Stimulated activated memory B cell treated with anti-CD40 and anti-IgM and Interleukin-4, amounts not matched to agents 10 μg/mL and 1 μg/mL and 100 μg/mL, for 72 hours (primary cell): ENCODE results near the gene IRS1.

Source experiments
- ATAC-seq: fragments of 150-1000 bp; cut with Tn5 transposase; 2 replicates; pipeline ENCODE4 v1.10.0; 2021
- H3K27ac Mint-ChIP-seq: one replicate; pipeline ENCODE4 v1.8.0; 2022; ENCODE audit warnings: mild to moderate bottlenecking, mixed read lengths
- H3K27me3 Mint-ChIP-seq: one replicate; pipeline ENCODE4 v1.8.0; 2022; ENCODE audit warnings: mixed read lengths
- H3K36me3 Mint-ChIP-seq: one replicate; pipeline ENCODE4 v1.8.0; 2022; ENCODE audit warnings: mixed read lengths
- H3K4me1 Mint-ChIP-seq: one replicate; pipeline ENCODE4 v1.8.0; 2022; ENCODE audit warnings: mixed read lengths
- H3K4me3 Mint-ChIP-seq: one replicate; pipeline ENCODE4 v1.8.0; 2022; ENCODE audit warnings: mild to moderate bottlenecking, moderate library complexity, mixed read lengths
- H3K9me3 Mint-ChIP-seq: one replicate; pipeline ENCODE4 v1.8.0; 2022; ENCODE audit warnings: mixed read lengths

The IRS1 gene

GRCh38 chr2:226797989-226798421 is 1.6 kb downstream of the IRS1 start:
- no peaks in the 10 kb centered on the region for H3K27me3 Mint-ChIP-seq
- ATAC-seq = no peak
- H3K27ac Mint-ChIP-seq = peak overlapping the region; percentile 67
- H3K36me3 Mint-ChIP-seq = no peaks in the 10 kb centered on the region
- H3K4me3 Mint-ChIP-seq = peak overlapping the region; percentile 86
- H3K4me1 Mint-ChIP-seq = peaks cover 41% of the 10 kb centered on the region
- H3K9me3 Mint-ChIP-seq = no peaks in the 10 kb centered on the region

GRCh38 chr2:226797289-226797988 is 2.2 kb downstream of the IRS1 start:
- no peaks in the 10 kb centered on the region for H3K27me3 Mint-ChIP-seq
- ATAC-seq = no peak
- H3K27ac Mint-ChIP-seq = no peak overlapping the region
- no peaks in the 10 kb centered on the region for H3K9me3 Mint-ChIP-seq
- H3K4me1 Mint-ChIP-seq = peaks cover 44% of the 10 kb centered on the region
- H3K36me3 Mint-ChIP-seq = no peaks in the 10 kb centered on the region
- peak overlapping the region; percentile 57 for H3K4me3 Mint-ChIP-seq

- no peaks in the 10 kb centered on the region for H3K27me3 Mint-ChIP-seq
- peaks cover 49% of the 10 kb centered on the region for H3K4me1 Mint-ChIP-seq
- no peaks in the 10 kb centered on the region for H3K36me3 Mint-ChIP-seq
- no peaks in the 10 kb centered on the region for H3K9me3 Mint-ChIP-seq
- no peak overlapping the region for H3K27ac Mint-ChIP-seq
- H3K4me3 Mint-ChIP-seq = peak overlapping the region; percentile 57
- no peak for ATAC-seq
Observed at GRCh38 chr2:226796840-226797288, 2.8 kb downstream of the IRS1 start.

GRCh38 chr2:226796012-226796839 is 3.4 kb downstream of the IRS1 start:
- H3K36me3 Mint-ChIP-seq = no peaks in the 10 kb centered on the region
- no peaks in the 10 kb centered on the region for H3K9me3 Mint-ChIP-seq
- peaks cover 45% of the 10 kb centered on the region for H3K4me1 Mint-ChIP-seq
- no peaks in the 10 kb centered on the region for H3K27me3 Mint-ChIP-seq
- no peak overlapping the region for H3K4me3 Mint-ChIP-seq
- no peak overlapping the region for H3K27ac Mint-ChIP-seq
- ATAC-seq = no peak

- Mint-ChIP-seq H3K9me3 (no peaks in the 10 kb centered on the region), H3K27me3 (no peaks in the 10 kb centered on the region), H3K4me1 (peaks cover 43% of the 10 kb centered on the region), H3K27ac (no peak overlapping the region), H3K4me3 (no peak overlapping the region), H3K36me3 (no peaks in the 10 kb centered on the region)
- no peak for ATAC-seq
Observed at GRCh38 chr2:226795281-226796011, 4.2 kb downstream of the IRS1 start.

GRCh38 chr2:226794751-226795171 is 4.9 kb downstream of the IRS1 start:
- H3K36me3 Mint-ChIP-seq = no peaks in the 10 kb centered on the region
- H3K4me3 Mint-ChIP-seq = no peak overlapping the region
- no peaks in the 10 kb centered on the region for H3K9me3 Mint-ChIP-seq
- no peaks in the 10 kb centered on the region for H3K27me3 Mint-ChIP-seq
- H3K4me1 Mint-ChIP-seq = peaks cover 38% of the 10 kb centered on the region
- no peak for ATAC-seq
- H3K27ac Mint-ChIP-seq = no peak overlapping the region

GRCh38 chr2:226794196-226794661 is 5.4 kb downstream of the IRS1 start:
- no peaks in the 10 kb centered on the region for H3K36me3 Mint-ChIP-seq
- H3K27me3 Mint-ChIP-seq = no peaks in the 10 kb centered on the region
- H3K4me3 Mint-ChIP-seq = no peak overlapping the region
- no peak for ATAC-seq
- no peak overlapping the region for H3K27ac Mint-ChIP-seq
- H3K4me1 Mint-ChIP-seq = peaks cover 38% of the 10 kb centered on the region
- no peaks in the 10 kb centered on the region for H3K9me3 Mint-ChIP-seq

GRCh38 chr2:226793646-226794045 is 6.0 kb downstream of the IRS1 start:
- ATAC-seq = no peak
- Mint-ChIP-seq H3K9me3 (no peaks in the 10 kb centered on the region), H3K4me3 (no peak overlapping the region), H3K27me3 (no peaks in the 10 kb centered on the region), H3K27ac (no peak overlapping the region), H3K36me3 (no peaks in the 10 kb centered on the region), H3K4me1 (peaks cover 38% of the 10 kb centered on the region)

GRCh38 chr2:226792155-226792881 is 7.3 kb downstream of the IRS1 start:
- Mint-ChIP-seq H3K36me3 (no peaks in the 10 kb centered on the region), H3K9me3 (no peaks in the 10 kb centered on the region), H3K27ac (peak overlapping the region; percentile 98), H3K27me3 (no peaks in the 10 kb centered on the region), H3K4me1 (peaks cover 30% of the 10 kb centered on the region), H3K4me3 (peak overlapping the region; percentile 97)
- ATAC-seq = no peak

GRCh38 chr2:226791487-226792081 is 8.0 kb downstream of the IRS1 start:
- Mint-ChIP-seq H3K4me1 (peaks cover 26% of the 10 kb centered on the region), H3K4me3 (peak overlapping the region; percentile 97), H3K27ac (peak overlapping the region; percentile 98), H3K36me3 (no peaks in the 10 kb centered on the region), H3K9me3 (no peaks in the 10 kb centered on the region), H3K27me3 (no peaks in the 10 kb centered on the region)
- peak; percentile 98 for ATAC-seq

GRCh38 chr2:226791056-226791486 is 8.5 kb downstream of the IRS1 start:
- Mint-ChIP-seq H3K27ac (peak overlapping the region; percentile 98), H3K36me3 (no peaks in the 10 kb centered on the region), H3K4me3 (peak overlapping the region; percentile 97), H3K4me1 (peaks cover 26% of the 10 kb centered on the region), H3K27me3 (no peaks in the 10 kb centered on the region), H3K9me3 (no peaks in the 10 kb centered on the region)
- peak; percentile 78 for ATAC-seq

GRCh38 chr2:226790431-226790830 is 9.2 kb downstream of the IRS1 start:
- Mint-ChIP-seq H3K27me3 (no peaks in the 10 kb centered on the region), H3K9me3 (no peaks in the 10 kb centered on the region), H3K4me1 (peaks cover 26% of the 10 kb centered on the region), H3K27ac (peak overlapping the region; percentile 98), H3K4me3 (peak overlapping the region; percentile 97), H3K36me3 (no peaks in the 10 kb centered on the region)
- no peak for ATAC-seq

GRCh38 chr2:226790011-226790410 is 9.6 kb downstream of the IRS1 start:
- ATAC-seq = no peak
- peak overlapping the region; percentile 17 for H3K27ac Mint-ChIP-seq

GRCh38 chr2:226788881-226789490 is 10.6 kb downstream of the IRS1 start:
- H3K4me3 Mint-ChIP-seq = no peak overlapping the region
- H3K27ac Mint-ChIP-seq = peak overlapping the region; percentile 17
- no peaks in the 10 kb centered on the region for H3K9me3 Mint-ChIP-seq
- H3K4me1 Mint-ChIP-seq = peaks cover 19% of the 10 kb centered on the region
- H3K27me3 Mint-ChIP-seq = no peaks in the 10 kb centered on the region
- H3K36me3 Mint-ChIP-seq = no peaks in the 10 kb centered on the region
- ATAC-seq = no peak

More at GRCh38 chr2:226790011-226790410, 9.6 kb downstream of the IRS1 start:
- Mint-ChIP-seq H3K4me3 (no peak overlapping the region), H3K36me3 (no peaks in the 10 kb centered on the region), H3K9me3 (no peaks in the 10 kb centered on the region), H3K27me3 (no peaks in the 10 kb centered on the region), H3K4me1 (peaks cover 26% of the 10 kb centered on the region)
